ENCODE results near the gene OXGR1.

DNA sequence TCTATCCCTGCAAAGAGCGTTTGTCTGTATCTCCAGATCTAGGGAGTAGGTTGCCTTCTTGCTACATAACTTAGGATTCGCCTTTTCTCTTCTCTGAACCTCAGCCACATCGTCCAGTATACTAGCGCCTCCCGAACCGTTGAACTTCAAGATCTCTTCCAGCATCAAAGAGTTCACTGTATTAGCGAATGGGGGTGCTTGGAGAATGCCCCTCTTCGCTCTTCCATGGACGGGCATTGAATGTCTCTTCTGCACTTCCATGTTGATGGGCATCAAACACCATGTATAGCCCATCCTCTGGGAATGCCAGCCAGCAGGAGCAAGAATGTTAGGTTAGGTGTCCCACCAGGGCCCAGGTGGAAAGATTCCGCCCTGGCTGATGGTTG lies 575 bp upstream of the OXGR1 start:
- TF ChIP-seq, protein P1, sequence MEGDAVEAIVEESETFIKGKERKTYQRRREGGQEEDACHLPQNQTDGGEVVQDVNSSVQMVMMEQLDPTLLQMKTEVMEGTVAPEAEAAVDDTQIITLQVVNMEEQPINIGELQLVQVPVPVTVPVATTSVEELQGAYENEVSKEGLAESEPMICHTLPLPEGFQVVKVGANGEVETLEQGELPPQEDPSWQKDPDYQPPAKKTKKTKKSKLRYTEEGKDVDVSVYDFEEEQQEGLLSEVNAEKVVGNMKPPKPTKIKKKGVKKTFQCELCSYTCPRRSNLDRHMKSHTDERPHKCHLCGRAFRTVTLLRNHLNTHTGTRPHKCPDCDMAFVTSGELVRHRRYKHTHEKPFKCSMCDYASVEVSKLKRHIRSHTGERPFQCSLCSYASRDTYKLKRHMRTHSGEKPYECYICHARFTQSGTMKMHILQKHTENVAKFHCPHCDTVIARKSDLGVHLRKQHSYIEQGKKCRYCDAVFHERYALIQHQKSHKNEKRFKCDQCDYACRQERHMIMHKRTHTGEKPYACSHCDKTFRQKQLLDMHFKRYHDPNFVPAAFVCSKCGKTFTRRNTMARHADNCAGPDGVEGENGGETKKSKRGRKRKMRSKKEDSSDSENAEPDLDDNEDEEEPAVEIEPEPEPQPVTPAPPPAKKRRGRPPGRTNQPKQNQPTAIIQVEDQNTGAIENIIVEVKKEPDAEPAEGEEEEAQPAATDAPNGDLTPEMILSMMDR (IDR thresholded peaks at IDR 0.05): no peak
- TF ChIP-seq POLR2AphosphoS5 (IDR thresholded peaks at IDR 0.05) (no peak), POLR2A (IDR thresholded peaks at IDR 0.05; ENCODE audit: low read depth) (no peak), EP300 (IDR thresholded peaks at IDR 0.05) (no peak)

Data from esophagus muscularis mucosa (tissue), 4 donors.